Measurements from ENCODE around the gene CD276.
A peak's percentile ranks its signal among the peaks of the same experiment; 100 is the strongest.

The CD276 gene

GRCh38 chr15:73704869-73705645 lies 20.9 kb downstream of the CD276 start:
- no peaks in the 10 kb centered on the region for H3K9me3 Mint-ChIP-seq
- no peak overlapping the region for H3K4me3 Mint-ChIP-seq
- H3K27ac Mint-ChIP-seq: no peak overlapping the region
- peak; percentile 71 for DNase-seq
- H3K4me1 Mint-ChIP-seq: peaks cover 11% of the 10 kb centered on the region
- H3K36me3 Mint-ChIP-seq (ENCODE audit: low read depth): peaks cover 59% of the 10 kb centered on the region
- peak; percentile 79 for TF ChIP-seq CTCF (IDR thresholded peaks at IDR 0.05)
- H3K27me3 Mint-ChIP-seq (ENCODE audit: low read depth, poor library complexity): no peaks in the 10 kb centered on the region

GRCh38 chr15:73708691-73709090 lies 24.5 kb downstream of the CD276 start:
- Mint-ChIP-seq H3K4me1 (no peaks in the 10 kb centered on the region), H3K36me3 (ENCODE audit: low read depth) (peaks cover 76% of the 10 kb centered on the region), H3K4me3 (no peak overlapping the region), H3K27ac (peak overlapping the region; percentile 38), H3K27me3 (ENCODE audit: low read depth, poor library complexity) (no peaks in the 10 kb centered on the region), H3K9me3 (no peaks in the 10 kb centered on the region)
- no peak for TF ChIP-seq CTCF (IDR thresholded peaks at IDR 0.05)
- DNase-seq: no peak

- no peak for TF ChIP-seq CTCF (IDR thresholded peaks at IDR 0.05)
- Mint-ChIP-seq H3K4me1 (no peaks in the 10 kb centered on the region), H3K36me3 (ENCODE audit: low read depth) (peaks cover 81% of the 10 kb centered on the region), H3K27ac (peak overlapping the region; percentile 38), H3K4me3 (no peak overlapping the region), H3K27me3 (ENCODE audit: low read depth, poor library complexity) (no peaks in the 10 kb centered on the region), H3K9me3 (no peaks in the 10 kb centered on the region)
- DNase-seq: no peak
These were observed 25.1 kb downstream of the CD276 start for GRCh38 chr15:73709241-73709640.

GRCh38 chr15:73709686-73710085 lies 25.5 kb downstream of the CD276 start:
- Mint-ChIP-seq H3K36me3 (ENCODE audit: low read depth) (peaks cover 84% of the 10 kb centered on the region), H3K4me3 (no peak overlapping the region), H3K9me3 (no peaks in the 10 kb centered on the region), H3K27ac (no peak overlapping the region), H3K27me3 (ENCODE audit: low read depth, poor library complexity) (no peaks in the 10 kb centered on the region), H3K4me1 (no peaks in the 10 kb centered on the region)
- TF ChIP-seq CTCF (IDR thresholded peaks at IDR 0.05): no peak
- no peak for DNase-seq

- no peak overlapping the region for H3K4me3 Mint-ChIP-seq
- H3K4me1 Mint-ChIP-seq: no peaks in the 10 kb centered on the region
- peaks cover 78% of the 10 kb centered on the region for H3K36me3 Mint-ChIP-seq (ENCODE audit: low read depth)
- no peak for TF ChIP-seq CTCF (IDR thresholded peaks at IDR 0.05)
- no peaks in the 10 kb centered on the region for H3K9me3 Mint-ChIP-seq
- H3K27ac Mint-ChIP-seq: no peak overlapping the region
- DNase-seq: no peak
- no peaks in the 10 kb centered on the region for H3K27me3 Mint-ChIP-seq (ENCODE audit: low read depth, poor library complexity)
These were observed 26.1 kb downstream of the CD276 start for GRCh38 chr15:73710321-73710720.

- Mint-ChIP-seq H3K9me3 (no peaks in the 10 kb centered on the region), H3K4me1 (no peaks in the 10 kb centered on the region), H3K36me3 (ENCODE audit: low read depth) (peaks cover 71% of the 10 kb centered on the region), H3K4me3 (no peak overlapping the region), H3K27ac (no peak overlapping the region), H3K27me3 (ENCODE audit: low read depth, poor library complexity) (no peaks in the 10 kb centered on the region)
- TF ChIP-seq CTCF (IDR thresholded peaks at IDR 0.05): no peak
- no peak for DNase-seq
These were observed 27.3 kb downstream of the CD276 start for GRCh38 chr15:73711526-73711925.
